Caco-2 (cell line): ENCODE results near the gene NEDD4. TPM values are rescaled to one million over a fixed set of nuclear protein-coding genes. Genes with fewer than 3 reads are reported as not detected.

ENCODE experiments used
- BruUV-seq: library from RNA; stranded (reverse); fragments of 400-500 nt; replicated peaks from 2 replicates; lab custom pipeline; 2021; lab: Mats Ljungman, UMichigan
- CTCF ChIA-PET: fragments of 300-600 bp; sonication (Branson Sonifier 250); formaldehyde crosslinking; loops from one replicate; lab custom pipeline; 2022; ENCODE audit warnings: antibody characterized with exemption; lab: Charles Lee
- POLR2A ChIA-PET: fragments of 300-600 bp; sonication (Branson Sonifier 250); formaldehyde crosslinking; loops from one replicate; lab custom pipeline; 2022; ENCODE audit warnings: antibody characterized with exemption; lab: Charles Lee
- DNase-seq, 2 experiments: peaks; one replicate each; pipeline versions ENCODE4 v3.0.0 to v3.0.0-alpha.2; 2020 to 2022
- H3K27me3 ChIP-seq: replicated peaks from 2 replicates; pipeline ENCODE4 v1.6.0; 2011; ENCODE audit warnings: low read length; ENCODE audit not compliant: control insufficient read depth, insufficient read depth
- H3K36me3 ChIP-seq: 2 replicates; pipeline ENCODE4 v1.5.1; 2011; ENCODE audit warnings: low read length; ENCODE audit not compliant: control insufficient read depth, insufficient read depth
- H3K4me1 ChIP-seq: fragments of 250-450 bp; sonication (Bioruptor Pico); 2 replicates; pipeline ENCODE4 v1.5.1; 2020; ENCODE audit warnings: mild to moderate bottlenecking
- H3K4me3 ChIP-seq: 2 replicates; pipeline ENCODE4 v1.5.1; 2011; ENCODE audit warnings: low read depth, mild to moderate bottlenecking, control low read depth, low read length
- H3K9me3 ChIP-seq: fragments of 250-450 bp; sonication (Bioruptor Pico); 2 replicates; pipeline ENCODE4 v1.5.1; 2020; ENCODE audit warnings: mild to moderate bottlenecking, moderate library complexity
- H3K27ac Mint-ChIP-seq: one replicate; pipeline ENCODE4 v1.8.0; 2022; ENCODE audit warnings: mixed read lengths; ENCODE audit not compliant: unreplicated experiment
- H3K27me3 Mint-ChIP-seq: one replicate; pipeline ENCODE4 v1.8.0; 2022; ENCODE audit warnings: mixed read lengths; ENCODE audit not compliant: insufficient read depth, unreplicated experiment
- H3K36me3 Mint-ChIP-seq: one replicate; pipeline ENCODE4 v1.8.0; 2022; ENCODE audit warnings: mild to moderate bottlenecking, mixed read lengths; ENCODE audit not compliant: insufficient read depth, unreplicated experiment
- H3K4me1 Mint-ChIP-seq: one replicate; pipeline ENCODE4 v1.8.0; 2022; ENCODE audit warnings: low read depth, mixed read lengths; ENCODE audit not compliant: unreplicated experiment
- H3K4me3 Mint-ChIP-seq: one replicate; pipeline ENCODE4 v1.8.0; 2022; ENCODE audit warnings: mild to moderate bottlenecking, moderate library complexity, mixed read lengths; ENCODE audit not compliant: unreplicated experiment
- H3K9me3 Mint-ChIP-seq: one replicate; pipeline ENCODE4 v1.8.0; 2022; ENCODE audit warnings: mixed read lengths; ENCODE audit not compliant: unreplicated experiment
- CTCF ChIP-seq, 2 experiments: fragments of 200-600 bp in 1 of 2; IDR thresholded peaks; 1 replicate in 1 of 2; 2 replicates in 1 of 2; pipeline versions ENCODE4 v1.5.1 to v1.8.0; 2011 to 2022; ENCODE audit warnings: antibody characterized with exemption in 1 of 2, control low read depth in 1 of 2, inconsistent platforms in 1 of 2, low read depth in 1 of 2, low read length in 1 of 2, mild to moderate bottlenecking in 1 of 2, moderate library complexity in 1 of 2; ENCODE audit not compliant: insufficient read depth in 1 of 2, severe bottlenecking in 1 of 2, unreplicated experiment in 1 of 2
- intact Hi-C: fragments of 100-400 bp; cut with micrococcal nuclease; formaldehyde crosslinking; loops from one replicate; pipeline ENCODE4 v1.10.0; 2022; ENCODE audit not compliant: unreplicated experiment
- total RNA-seq: library from RNA; stranded (reverse); gene quantifications from 2 replicates; pipeline ENCODE4 v1.2.3, GENCODE V29; 2022

Gene NEDD4
- total RNA-seq, 1 experiment from 2014 or later, result 33.9 TPM

GRCh38 chr15:55909036-55909811 is 84.2 kb downstream of the NEDD4 start:
- Histone ChIP-seq H3K9me3 (no peaks in the 10 kb centered on the region), H3K36me3 (no peaks in the 10 kb centered on the region), H3K27me3 (no peaks in the 10 kb centered on the region), H3K4me1 (no peaks in the 10 kb centered on the region), H3K4me3 (no peak overlapping the region)
- BruUV-seq, result no TSS peak
- ChIA-PET POLR2A (no interaction called here), CTCF (no interaction called here)
- Mint-ChIP-seq H3K27ac (no peak overlapping the region), H3K36me3 (no peaks in the 10 kb centered on the region), H3K4me1 (no peaks in the 10 kb centered on the region), H3K4me3 (no peak overlapping the region), H3K27me3 (no peaks in the 10 kb centered on the region), H3K9me3 (no peaks in the 10 kb centered on the region)
- intact Hi-C loops, result no loop called here
- DNase-seq, result no peak
- TF ChIP-seq CTCF (IDR thresholded peaks at IDR 0.05; ENCODE audit: insufficient read depth in 1 of 2, low read depth in 1 of 2, low read length in 1 of 2, severe bottlenecking in 1 of 2, unreplicated experiment in 1 of 2), result no peak

- no TSS peak for BruUV-seq
- Mint-ChIP-seq H3K27me3 (no peaks in the 10 kb centered on the region), H3K36me3 (no peaks in the 10 kb centered on the region), H3K4me3 (no peak overlapping the region), H3K9me3 (no peaks in the 10 kb centered on the region), H3K27ac (no peak overlapping the region), H3K4me1 (no peaks in the 10 kb centered on the region)
- CTCF ChIA-PET, result no interaction called here
- no peaks in the 10 kb centered on the region for H3K27me3 ChIP-seq
- H3K4me1 ChIP-seq, result no peaks in the 10 kb centered on the region
- POLR2A ChIA-PET, result no interaction called here
- no peaks in the 10 kb centered on the region for H3K36me3 ChIP-seq
- no peak for DNase-seq
- no peak overlapping the region for H3K4me3 ChIP-seq
- intact Hi-C loops, result no loop called here
- H3K9me3 ChIP-seq, result no peaks in the 10 kb centered on the region
- TF ChIP-seq CTCF (IDR thresholded peaks at IDR 0.05; ENCODE audit: insufficient read depth in 1 of 2, low read depth in 1 of 2, low read length in 1 of 2, severe bottlenecking in 1 of 2, unreplicated experiment in 1 of 2), result no peak
These were observed 85.6 kb downstream of the NEDD4 start for GRCh38 chr15:55907797-55908196.

GRCh38 chr15:55902981-55903380 is 90.4 kb downstream of the NEDD4 start:
- Mint-ChIP-seq H3K4me1 (no peaks in the 10 kb centered on the region), H3K27ac (no peak overlapping the region), H3K9me3 (no peaks in the 10 kb centered on the region), H3K4me3 (no peak overlapping the region), H3K36me3 (peaks cover 1% of the 10 kb centered on the region), H3K27me3 (no peaks in the 10 kb centered on the region)
- intact Hi-C loops, result no loop called here
- no peaks in the 10 kb centered on the region for H3K27me3 ChIP-seq
- CTCF ChIA-PET, result no interaction called here
- BruUV-seq, result no TSS peak
- no peaks in the 10 kb centered on the region for H3K9me3 ChIP-seq
- H3K4me1 ChIP-seq, result no peaks in the 10 kb centered on the region
- DNase-seq, result no peak
- POLR2A ChIA-PET, result no interaction called here
- no peak overlapping the region for H3K4me3 ChIP-seq
- TF ChIP-seq CTCF (IDR thresholded peaks at IDR 0.05; ENCODE audit: insufficient read depth in 1 of 2, low read depth in 1 of 2, low read length in 1 of 2, severe bottlenecking in 1 of 2, unreplicated experiment in 1 of 2), result no peak
- no peaks in the 10 kb centered on the region for H3K36me3 ChIP-seq
